Trophoblast cell (in vitro differentiated cells and primary cell): ENCODE measurements around the gene TSR1.

Experiments
- DNase-seq, 2 donors: peaks; one replicate each; pipeline ENCODE4 v3.0.0-alpha.2; 2016
- H2AFZ ChIP-seq: 2 replicates; pipeline ENCODE4 v1.6.1; 2013; ENCODE audit warnings: low read length, moderate library complexity, mild to moderate bottlenecking; ENCODE audit not compliant: insufficient read depth, poor library complexity
- H2AK5ac ChIP-seq: 2 replicates; pipeline ENCODE4 v1.6.1; 2013; ENCODE audit warnings: mild to moderate bottlenecking, low read length
- H2BK120ac ChIP-seq: 2 replicates; pipeline ENCODE4 v1.6.1; 2013; ENCODE audit warnings: low read length, mild to moderate bottlenecking, moderate library complexity; ENCODE audit not compliant: insufficient read depth, poor library complexity
- H2BK12ac ChIP-seq: 2 replicates; pipeline ENCODE4 v1.6.1; 2013; ENCODE audit warnings: mild to moderate bottlenecking, low read length, moderate library complexity
- H2BK5ac ChIP-seq: 2 replicates; pipeline ENCODE4 v1.6.1; 2013; ENCODE audit warnings: low read length, low read depth, moderate library complexity, mild to moderate bottlenecking; ENCODE audit not compliant: poor library complexity
- H3K14ac ChIP-seq: 2 replicates; pipeline ENCODE4 v1.6.1; 2013; ENCODE audit warnings: mild to moderate bottlenecking, low read length
- H3K18ac ChIP-seq: 2 replicates; pipeline ENCODE4 v1.6.1; 2013; ENCODE audit warnings: mild to moderate bottlenecking, low read length
- H3K23ac ChIP-seq: 2 replicates; pipeline ENCODE4 v1.6.1; 2013; ENCODE audit warnings: low read length
- H3K27ac ChIP-seq: 2 replicates; pipeline ENCODE4 v1.5.1; 2013; ENCODE audit warnings: low read depth, mild to moderate bottlenecking, inconsistent platforms, low read length, moderate library complexity
- H3K27me3 ChIP-seq: 2 replicates; pipeline ENCODE4 v1.6.1; 2013; ENCODE audit warnings: inconsistent platforms, mild to moderate bottlenecking, low read length, moderate library complexity; ENCODE audit not compliant: insufficient read depth
- H3K36me3 ChIP-seq, 2 experiments: 1 replicate in 1 of 2; 2 replicates in 1 of 2; pipeline ENCODE4 v1.6.1; 2013; ENCODE audit warnings: low read length in 2 of 2, mild to moderate bottlenecking in 2 of 2, moderate library complexity in 1 of 2; ENCODE audit not compliant: insufficient read depth in 2 of 2, control insufficient read depth in 1 of 2
- H3K4ac ChIP-seq: 2 replicates; pipeline ENCODE4 v1.6.1; 2013; ENCODE audit warnings: low read depth, mild to moderate bottlenecking, low read length, moderate library complexity
- H3K4me1 ChIP-seq, 2 experiments: 1 replicate in 1 of 2; 2 replicates in 1 of 2; pipeline ENCODE4 v1.6.1; 2013; ENCODE audit warnings: low read length in 2 of 2, mild to moderate bottlenecking in 2 of 2, moderate library complexity in 1 of 2; ENCODE audit not compliant: insufficient read depth in 2 of 2, control insufficient read depth in 1 of 2
- H3K4me2 ChIP-seq: 2 replicates; pipeline ENCODE4 v1.6.1; 2013; ENCODE audit warnings: inconsistent platforms, mild to moderate bottlenecking, low read length, moderate library complexity
- H3K4me3 ChIP-seq: 2 replicates; pipeline ENCODE4 v1.5.1; 2013; ENCODE audit warnings: mild to moderate bottlenecking, low read depth, low read length, inconsistent platforms
- H3K79me1 ChIP-seq: one replicate; pipeline ENCODE4 v1.6.1; 2013; ENCODE audit warnings: low read length
- H3K79me2 ChIP-seq: 2 replicates; pipeline ENCODE4 v1.6.1; 2013; ENCODE audit warnings: low read length, mild to moderate bottlenecking; ENCODE audit not compliant: control insufficient read depth, insufficient read depth, poor library complexity
- H3K9ac ChIP-seq: 2 replicates; pipeline ENCODE4 v1.6.1; 2013; ENCODE audit warnings: mild to moderate bottlenecking, low read length
- H3K9me3 ChIP-seq: 2 replicates; pipeline ENCODE4 v1.6.1; 2013; ENCODE audit warnings: low read depth, mild to moderate bottlenecking, control low read depth, inconsistent platforms, low read length; ENCODE audit not compliant: insufficient read depth
- H4K12ac ChIP-seq: 2 replicates; pipeline ENCODE4 v1.6.1; 2013; ENCODE audit warnings: low read depth, mild to moderate bottlenecking, low read length, moderate library complexity
- H4K8ac ChIP-seq: 2 replicates; pipeline ENCODE4 v1.6.1; 2013; ENCODE audit warnings: low read depth, mild to moderate bottlenecking, low read length, moderate library complexity
- H4K91ac ChIP-seq: one replicate; pipeline ENCODE4 v1.6.1; 2013; ENCODE audit warnings: low read depth, mild to moderate bottlenecking, low read length, moderate library complexity
- whole genome bisulfite sequencing: extraction: QIAGEN DNeasy Blood & Tissue Kit; methylation state at CpG from one replicate; pipeline ENCODE4 v1.1.7; 2013; ENCODE audit warnings: missing lambda C conversion rate; ENCODE audit not compliant: insufficient read length, insufficient coverage; ENCODE audit errors: extremely low coverage; 5-methylcytosine and 5-hydroxymethylcytosine counted together

Gene TSR1

DNA sequence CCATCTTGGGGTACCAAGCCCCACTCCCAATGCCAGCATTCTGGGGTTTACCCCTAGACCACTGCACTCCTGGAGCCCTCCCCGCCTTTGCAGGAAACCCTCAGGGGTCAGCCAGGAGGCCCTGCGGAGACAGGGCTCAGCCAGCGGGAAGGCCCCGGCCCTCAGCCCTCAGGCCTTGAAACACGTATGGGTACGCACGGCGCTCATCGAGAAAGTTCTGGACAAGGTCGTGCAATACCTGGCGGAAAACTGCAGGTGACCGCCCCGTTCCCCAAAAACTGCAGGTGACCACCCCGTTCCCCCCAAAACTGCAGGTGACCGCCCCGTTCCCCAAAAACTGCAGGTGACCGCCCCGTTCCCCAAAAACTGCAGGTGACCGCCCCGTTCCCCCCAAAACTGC lies 25.8 kb upstream of the TSR1 start:
- Histone ChIP-seq H4K12ac (no peak overlapping the region), H3K4ac (no peak overlapping the region), H3K4me3 (no peak overlapping the region), H3K14ac (no peak overlapping the region), H4K8ac (no peak overlapping the region), H2AK5ac (no peak overlapping the region), H3K9me3 (peaks cover 1% of the 10 kb centered on the region), H3K36me3 (peaks cover 52 to 67% of the 10 kb centered on the region in 2 experiments), H3K4me2 (no peak overlapping the region), H2BK5ac (no peak overlapping the region), H3K79me1 (no peaks in the 10 kb centered on the region), H2AFZ (no peak overlapping the region), H3K27me3 (no peaks in the 10 kb centered on the region), H2BK120ac (no peak overlapping the region), H3K79me2 (no peaks in the 10 kb centered on the region), H3K9ac (no peak overlapping the region), H4K91ac (no peak overlapping the region), H3K4me1 (no peaks in the 10 kb centered on the region), H2BK12ac (no peak overlapping the region), H3K18ac (no peak overlapping the region), H3K23ac (no peak overlapping the region), H3K27ac (no peak overlapping the region)
- WGBS, result no CpG with 5 or more reads among the region's 20 CpGs
- no peak for DNase-seq

GRCh38 chr17:2361010-2361760 lies 24.9 kb upstream of the TSR1 start:
- H2AFZ ChIP-seq, result no peak overlapping the region
- H3K14ac ChIP-seq, result no peak overlapping the region
- no peak overlapping the region for H4K91ac ChIP-seq
- no peaks in the 10 kb centered on the region for H3K79me1 ChIP-seq
- no peak overlapping the region for H2BK120ac ChIP-seq
- WGBS, result no CpG with 5 or more reads among the region's 21 CpGs
- H3K9ac ChIP-seq, result no peak overlapping the region
- H3K27me3 ChIP-seq, result no peaks in the 10 kb centered on the region
- peaks cover 46 to 60% of the 10 kb centered on the region in 2 experiments for H3K36me3 ChIP-seq
- DNase-seq, result no peak
- peaks cover 1% of the 10 kb centered on the region for H3K9me3 ChIP-seq
- no peak overlapping the region for H3K4me2 ChIP-seq
- H2BK5ac ChIP-seq, result no peak overlapping the region
- H3K23ac ChIP-seq, result no peak overlapping the region
- H3K4me3 ChIP-seq, result no peak overlapping the region
- H2BK12ac ChIP-seq, result no peak overlapping the region
- no peaks in the 10 kb centered on the region for H3K4me1 ChIP-seq
- H4K8ac ChIP-seq, result no peak overlapping the region
- no peak overlapping the region for H3K18ac ChIP-seq
- H3K4ac ChIP-seq, result no peak overlapping the region
- no peak overlapping the region for H4K12ac ChIP-seq
- H2AK5ac ChIP-seq, result no peak overlapping the region
- H3K27ac ChIP-seq, result no peak overlapping the region
- H3K79me2 ChIP-seq, result no peaks in the 10 kb centered on the region

DNA sequence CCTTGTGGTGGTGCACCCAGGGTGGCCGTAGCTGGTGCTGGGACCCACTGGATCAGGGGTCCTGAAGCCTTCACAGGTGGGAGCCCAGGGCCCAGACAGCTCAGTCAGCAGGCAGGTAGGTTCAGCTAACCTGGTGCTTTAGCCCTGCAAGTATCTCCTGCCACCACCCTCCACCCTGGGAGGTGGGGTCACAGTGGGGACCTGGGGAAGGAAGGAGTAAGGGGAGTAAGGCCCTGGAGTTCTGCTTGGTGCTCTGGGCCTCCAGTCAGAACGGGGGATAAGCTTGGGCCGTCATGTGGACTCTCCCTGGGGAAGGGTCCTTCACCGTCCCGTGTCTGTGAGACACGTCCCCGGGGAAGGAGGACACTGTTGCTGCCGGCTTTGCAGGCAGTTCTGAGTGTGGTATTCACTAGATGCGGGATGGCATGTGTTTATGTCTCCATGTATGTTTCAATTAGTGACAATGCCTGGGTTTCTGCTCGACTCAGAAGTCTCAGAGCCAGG lies 21.7 kb upstream of the TSR1 start:
- H3K9ac ChIP-seq, result no peak overlapping the region
- no peak overlapping the region for H3K4me3 ChIP-seq
- no peak overlapping the region for H2AK5ac ChIP-seq
- H3K4me1 ChIP-seq, result no peaks in the 10 kb centered on the region
- H3K4me2 ChIP-seq, result no peak overlapping the region
- no peak for DNase-seq
- no peak overlapping the region for H4K12ac ChIP-seq
- H2BK5ac ChIP-seq, result no peak overlapping the region
- H3K79me2 ChIP-seq, result no peaks in the 10 kb centered on the region
- H3K9me3 ChIP-seq, result peaks cover 1% of the 10 kb centered on the region
- H3K36me3 ChIP-seq, result peaks cover 20 to 31% of the 10 kb centered on the region in 2 experiments
- H3K23ac ChIP-seq, result no peak overlapping the region
- no peak overlapping the region for H2BK12ac ChIP-seq
- H4K91ac ChIP-seq, result no peak overlapping the region
- no peak overlapping the region for H3K4ac ChIP-seq
- no CpG with 5 or more reads among the region's 10 CpGs for WGBS
- no peak overlapping the region for H3K18ac ChIP-seq
- H3K79me1 ChIP-seq, result no peaks in the 10 kb centered on the region
- no peak overlapping the region for H3K27ac ChIP-seq
- H3K14ac ChIP-seq, result no peak overlapping the region
- no peaks in the 10 kb centered on the region for H3K27me3 ChIP-seq
- H2BK120ac ChIP-seq, result no peak overlapping the region
- no peak overlapping the region for H4K8ac ChIP-seq
- H2AFZ ChIP-seq, result no peak overlapping the region

DNA sequence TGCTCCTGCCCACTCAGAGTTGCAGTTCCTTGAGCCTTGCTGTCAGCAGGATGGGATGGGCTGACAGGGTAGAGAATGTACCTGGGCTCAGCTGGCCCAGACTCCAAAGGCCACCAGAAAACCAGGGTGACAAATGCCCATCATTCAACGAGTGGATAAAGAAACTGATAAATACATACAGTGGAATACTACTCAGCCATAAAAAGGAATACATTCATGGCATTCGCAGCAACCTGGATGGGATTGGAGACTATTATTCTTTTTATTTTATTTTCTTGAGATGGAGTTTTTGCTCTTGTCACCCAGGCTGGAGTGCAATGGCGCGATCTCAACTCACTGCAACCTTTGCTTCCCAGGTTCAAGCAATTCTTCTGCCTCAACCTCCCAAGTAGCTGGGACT lies 21.0 kb upstream of the TSR1 start:
- no peaks in the 10 kb centered on the region for H3K27me3 ChIP-seq
- H4K91ac ChIP-seq, result no peak overlapping the region
- H3K4ac ChIP-seq, result no peak overlapping the region
- H2BK120ac ChIP-seq, result no peak overlapping the region
- DNase-seq, result no peak
- H3K79me2 ChIP-seq, result no peaks in the 10 kb centered on the region
- H3K4me2 ChIP-seq, result no peak overlapping the region
- WGBS, result no CpG with 5 or more reads among the region's 4 CpGs
- H2AK5ac ChIP-seq, result no peak overlapping the region
- no peak overlapping the region for H4K8ac ChIP-seq
- H3K23ac ChIP-seq, result no peak overlapping the region
- no peak overlapping the region for H2BK5ac ChIP-seq
- H3K79me1 ChIP-seq, result no peaks in the 10 kb centered on the region
- peaks cover 1% of the 10 kb centered on the region for H3K9me3 ChIP-seq
- H4K12ac ChIP-seq, result no peak overlapping the region
- H3K27ac ChIP-seq, result no peak overlapping the region
- no peak overlapping the region for H3K9ac ChIP-seq
- H2AFZ ChIP-seq, result no peak overlapping the region
- H3K36me3 ChIP-seq, result peaks cover 14 to 24% of the 10 kb centered on the region in 2 experiments
- H3K18ac ChIP-seq, result no peak overlapping the region
- no peaks in the 10 kb centered on the region for H3K4me1 ChIP-seq
- no peak overlapping the region for H3K4me3 ChIP-seq
- H2BK12ac ChIP-seq, result no peak overlapping the region
- no peak overlapping the region for H3K14ac ChIP-seq
